OCI-LY7 (cell line): Measurements from ENCODE around the gene CFAP70. TPM values are rescaled to one million over a fixed set of nuclear protein-coding genes. Genes with fewer than 3 reads are reported as not detected.

Source experiments
- BruUV-seq: library from RNA; stranded (reverse); fragments of 400-500 nt; replicated peaks from 2 replicates; lab custom pipeline; 2021; lab: Mats Ljungman, UMichigan
- CTCF ChIA-PET: fragments of 300-600 bp; sonication (Branson Sonifier 250); formaldehyde crosslinking; loops from one replicate; lab custom pipeline; 2022; ENCODE audit warnings: antibody characterized with exemption; ENCODE audit not compliant: unreplicated experiment; lab: Charles Lee
- POLR2A ChIA-PET: fragments of 300-600 bp; sonication (Branson Sonifier 250); formaldehyde crosslinking; loops from one replicate; lab custom pipeline; 2022; ENCODE audit warnings: antibody characterized with exemption; lab: Charles Lee
- DNase-seq: peaks from one replicate; pipeline ENCODE4 v3.0.0-alpha.2; 2015; ENCODE audit warnings: low spot score
- H2AFZ ChIP-seq: fragments of 200-600 bp; sonication (generic), shearing (Covaris generic); 2 replicates; pipeline ENCODE4 v1.6.1; 2014; ENCODE audit warnings: mild to moderate bottlenecking, antibody characterized with exemption, low read length, moderate library complexity
- H3K27ac ChIP-seq: fragments of 200-600 bp; sonication (generic); 2 replicates; pipeline ENCODE4 v1.5.1; 2014; ENCODE audit warnings: mixed run types, low read depth, mild to moderate bottlenecking, moderate library complexity, low read length, inconsistent platforms; ENCODE audit not compliant: poor library complexity, severe bottlenecking
- H3K36me3 ChIP-seq: fragments of 200-600 bp; sonication (generic); 2 replicates; pipeline ENCODE4 v1.6.1; 2014; ENCODE audit warnings: mild to moderate bottlenecking, antibody characterized with exemption, low read length, moderate library complexity, mixed read lengths; ENCODE audit not compliant: insufficient read depth
- H3K4me1 ChIP-seq: fragments of 200-600 bp; sonication (generic); 2 replicates; pipeline ENCODE4 v1.5.1; 2014; ENCODE audit warnings: mild to moderate bottlenecking, low read length; ENCODE audit not compliant: insufficient read depth, poor library complexity, severe bottlenecking
- H3K4me2 ChIP-seq: fragments of 200-600 bp; sonication (generic); 2 replicates; pipeline ENCODE4 v1.6.1; 2014; ENCODE audit warnings: mild to moderate bottlenecking, low read length
- H3K4me3 ChIP-seq: fragments of 200-600 bp; sonication (generic); 2 replicates; pipeline ENCODE4 v1.5.1; 2014; ENCODE audit warnings: mild to moderate bottlenecking, low read depth, low read length; ENCODE audit not compliant: poor library complexity, severe bottlenecking
- H3K79me2 ChIP-seq: fragments of 200-600 bp; sonication (generic); 2 replicates; pipeline ENCODE4 v1.6.1; 2016; ENCODE audit warnings: low read depth, mild to moderate bottlenecking, low read length, moderate library complexity, mixed read lengths; ENCODE audit not compliant: insufficient read depth
- H3K9me2 ChIP-seq: fragments of 200-600 bp; sonication (generic); 2 replicates; pipeline ENCODE4 v1.6.1; 2016; ENCODE audit warnings: mild to moderate bottlenecking, low read length, mixed read lengths; ENCODE audit not compliant: insufficient read depth
- H3K9me3 ChIP-seq: fragments of 200-600 bp; sonication (generic); 2 replicates; pipeline ENCODE4 v1.6.1; 2014; ENCODE audit warnings: mild to moderate bottlenecking, mixed run types, low read length, mixed read lengths
- H4K20me1 ChIP-seq: fragments of 200-600 bp; sonication (generic); 2 replicates; pipeline ENCODE4 v1.6.1; 2014; ENCODE audit warnings: mild to moderate bottlenecking, antibody characterized with exemption, low read length, moderate library complexity, mixed read lengths; ENCODE audit not compliant: insufficient read depth
- CTCF ChIP-seq: fragments of 200-600 bp; sonication (generic); conservative IDR thresholded peaks from 2 replicates; pipeline ENCODE4 v1.5.1; 2014; ENCODE audit warnings: mild to moderate bottlenecking, antibody characterized with exemption, low read length, moderate library complexity, mixed read lengths
- EZH2phosphoT487 ChIP-seq: fragments of 200-600 bp; sonication (generic); IDR thresholded peaks from 2 replicates; pipeline ENCODE4 v1.6.1; 2018; ENCODE audit warnings: low read depth, borderline replicate concordance, mild to moderate bottlenecking, mixed run types, antibody characterized with exemption, low read length, moderate library complexity, mixed read lengths
- intact Hi-C: fragments of 100-400 bp; cut with micrococcal nuclease; formaldehyde crosslinking; loops from one replicate; pipeline ENCODE4 v1.10.0; 2022; ENCODE audit not compliant: unreplicated experiment
- small RNA-seq: library from RNA; depleted of rRNA; stranded (forward); fragments of <200 nt; gene quantifications from one replicate; pipeline ENCODE3, GENCODE V24; 2014
- total RNA-seq, 2 experiments: library from RNA; depleted of rRNA in 1 of 2; stranded (reverse); fragments of >200 nt in 1 of 2; shearing (Covaris generic) in 1 of 2; gene quantifications; 2 replicates each; pipeline ENCODE4 v1.2.3, GENCODE V29; 2014 to 2022

CFAP70 gene
- total RNA-seq, 2 experiments from 2014 or later: 1.1 to 1.9 TPM

DNA sequence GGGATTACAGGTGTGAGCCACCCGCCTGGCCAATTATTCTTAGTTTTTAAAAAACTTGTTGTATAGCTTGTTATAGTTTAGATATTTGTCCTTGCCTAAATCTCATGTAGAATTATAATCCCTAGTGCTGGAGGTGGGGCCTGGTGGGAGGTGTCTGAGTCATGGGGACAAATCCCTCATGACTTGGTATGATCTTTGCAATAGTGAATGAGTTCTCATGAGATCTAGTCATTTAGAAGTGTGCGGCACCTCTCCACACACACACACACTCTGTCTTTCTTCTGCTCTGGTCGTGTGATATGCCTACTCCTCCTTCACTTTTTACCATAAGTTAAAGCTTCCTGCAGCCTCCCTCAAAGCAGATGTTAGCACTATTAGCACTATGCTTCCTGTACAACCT lies 153.6 kb downstream of the CFAP70 start:
- Histone ChIP-seq H3K4me1 (no peaks in the 10 kb centered on the region), H3K79me2 (no peaks in the 10 kb centered on the region), H3K4me2 (no peak overlapping the region), H3K9me3 (no peaks in the 10 kb centered on the region), H4K20me1 (no peaks in the 10 kb centered on the region), H3K4me3 (no peak overlapping the region), H3K27ac (no peak overlapping the region), H3K9me2 (no peaks in the 10 kb centered on the region), H2AFZ (no peak overlapping the region), H3K36me3 (no peaks in the 10 kb centered on the region)
- no TSS peak for BruUV-seq
- ChIA-PET POLR2A (interaction anchor here (0.6 kb wide), 1 partner anchor 32 kb away, joined by 6 read pairs; no protein-coding TSS in a partner anchor), CTCF (no interaction called here)
- intact Hi-C loops: no loop called here
- TF ChIP-seq EZH2phosphoT487: no peak
- TF ChIP-seq CTCF: no peak
- no peak for DNase-seq

Small RNA genes within 50 kb of the gene (small RNA-seq; reads per million reads assigned to genes)
- gene RF00019 (not detected), gene RNU6-833P (not detected)

Other genes with a start within 250 kb of the CFAP70 start
- gene NUDT13, start 248.4 kb downstream of the CFAP70 start, total RNA-seq (2014; rRNA removed; shearing (Covaris generic)): not detected in 2 replicates
- gene NUDT13, start 248.4 kb downstream of the CFAP70 start, total RNA-seq (2022): not detected in 2 replicates
- 24.6 and 27.3 TPM in 2 replicates for gene ECD, start 190.9 kb downstream of the CFAP70 start, total RNA-seq (2014; rRNA removed; shearing (Covaris generic))
- 26.0 and 27.2 TPM in 2 replicates for gene ECD, start 190.9 kb downstream of the CFAP70 start, total RNA-seq (2022)
- gene FAM149B1, start 190.7 kb downstream of the CFAP70 start, total RNA-seq (2014; rRNA removed; shearing (Covaris generic)): 8.0 and 14.7 TPM in 2 replicates
- 18.5 and 19.9 TPM in 2 replicates for gene FAM149B1, start 190.7 kb downstream of the CFAP70 start, total RNA-seq (2022)
- 83.3 and 94.2 TPM in 2 replicates for gene DNAJC9, start 111.6 kb downstream of the CFAP70 start, total RNA-seq (2014; rRNA removed; shearing (Covaris generic))
- 63.0 and 64.9 TPM in 2 replicates for gene DNAJC9, start 111.6 kb downstream of the CFAP70 start, total RNA-seq (2022)
- 56.6 and 81.6 TPM in 2 replicates for gene MRPS16, start 106.2 kb downstream of the CFAP70 start, total RNA-seq (2014; rRNA removed; shearing (Covaris generic))
- 132 and 135 TPM in 2 replicates for gene MRPS16, start 106.2 kb downstream of the CFAP70 start, total RNA-seq (2022)
- 36.5 and 52.0 TPM in 2 replicates for gene ANXA7, start 55.2 kb upstream of the CFAP70 start, total RNA-seq (2014; rRNA removed; shearing (Covaris generic))
- 86.5 and 86.6 TPM in 2 replicates for gene ANXA7, start 55.2 kb upstream of the CFAP70 start, total RNA-seq (2022)
- 2.3 and 3.9 TPM in 2 replicates for gene MSS51, start 74.7 kb upstream of the CFAP70 start, total RNA-seq (2014; rRNA removed; shearing (Covaris generic))
- gene MSS51, start 74.7 kb upstream of the CFAP70 start, total RNA-seq (2022): 4.2 and 4.4 TPM in 2 replicates
- gene PPP3CB, start 137.2 kb upstream of the CFAP70 start, total RNA-seq (2014; rRNA removed; shearing (Covaris generic)): 15.5 and 18.6 TPM in 2 replicates
- 43.1 and 45.3 TPM in 2 replicates for gene PPP3CB, start 137.2 kb upstream of the CFAP70 start, total RNA-seq (2022)
- 9.7 and 15.2 TPM in 2 replicates for gene USP54, start 232.5 kb upstream of the CFAP70 start, total RNA-seq (2014; rRNA removed; shearing (Covaris generic))
- gene USP54, start 232.5 kb upstream of the CFAP70 start, total RNA-seq (2022): 16.4 and 17.6 TPM in 2 replicates